Measurements from ENCODE around the gene AKAP11. TPM values are rescaled to one million over a fixed set of nuclear protein-coding genes. Genes with fewer than 3 reads are reported as not detected.

Gene AKAP11
- total RNA-seq, 2 experiments from 2014 or later = 32.5 to 34.0 TPM

DNA sequence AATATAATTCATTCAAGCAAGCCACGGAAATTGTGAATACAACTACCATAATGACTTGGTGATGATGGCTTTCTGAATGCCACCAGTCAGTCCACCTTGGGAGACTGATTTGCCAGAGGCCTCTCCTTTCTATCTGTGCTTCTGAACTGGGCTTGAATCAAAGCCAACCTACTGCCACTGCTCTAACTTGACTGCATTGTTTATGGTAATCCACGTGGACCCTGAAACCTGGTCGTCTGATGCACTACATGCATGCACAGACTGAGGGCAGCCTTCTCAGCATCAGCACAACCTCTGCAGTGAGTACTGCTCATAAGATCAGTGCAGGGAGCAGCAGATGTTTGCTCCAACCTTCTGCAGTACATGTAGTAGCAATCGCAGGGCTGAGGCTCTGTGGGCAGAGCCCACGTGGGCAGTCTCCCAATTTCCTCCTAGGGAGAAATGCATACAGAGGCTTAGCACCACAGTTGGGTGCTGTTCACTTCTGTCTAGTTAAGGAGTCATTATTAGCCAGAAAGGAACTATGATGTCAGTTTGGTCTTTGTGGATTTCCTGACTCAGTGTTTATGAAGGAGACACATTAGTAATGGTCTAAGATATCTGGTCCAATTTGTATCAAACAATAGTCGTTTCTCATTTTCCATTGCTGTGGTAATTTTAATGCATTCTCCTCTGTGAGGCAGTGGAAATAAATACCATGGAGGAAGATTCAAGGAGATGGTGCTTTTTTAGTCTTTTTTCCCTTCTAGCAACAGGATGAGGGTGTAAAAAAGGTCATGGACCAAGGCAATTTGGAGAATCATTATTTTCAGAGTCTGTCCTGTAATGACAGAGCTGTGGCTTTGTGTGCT lies 82.5 kb downstream of the AKAP11 start:
- ChIA-PET CTCF (interaction anchor here (1.1 to 1.5 kb wide), 3 partner anchors 27 to 124 kb away, joined by 3 to 4 read pairs (median 3); no protein-coding TSS in a partner anchor), POLR2A (interaction anchor here (0.8 to 1.9 kb wide), 10 partner anchors 15 to 638 kb away, joined by 3 to 30 read pairs (median 6); partner anchors contain the start of genes AKAP11 and EPSTI1)
- no peak overlapping the region for H3K4me3 Mint-ChIP-seq
- H3K27me3 Mint-ChIP-seq = no peaks in the 10 kb centered on the region
- H3K27ac Mint-ChIP-seq = peak overlapping the region; percentile 89
- peaks cover 4% of the 10 kb centered on the region for H3K9me3 Mint-ChIP-seq
- peaks cover 60% of the 10 kb centered on the region for H3K4me1 Mint-ChIP-seq
- DNase-seq = peak; percentile 64
- peaks cover 9% of the 10 kb centered on the region for H3K36me3 Mint-ChIP-seq (ENCODE audit: low read depth)

DNA sequence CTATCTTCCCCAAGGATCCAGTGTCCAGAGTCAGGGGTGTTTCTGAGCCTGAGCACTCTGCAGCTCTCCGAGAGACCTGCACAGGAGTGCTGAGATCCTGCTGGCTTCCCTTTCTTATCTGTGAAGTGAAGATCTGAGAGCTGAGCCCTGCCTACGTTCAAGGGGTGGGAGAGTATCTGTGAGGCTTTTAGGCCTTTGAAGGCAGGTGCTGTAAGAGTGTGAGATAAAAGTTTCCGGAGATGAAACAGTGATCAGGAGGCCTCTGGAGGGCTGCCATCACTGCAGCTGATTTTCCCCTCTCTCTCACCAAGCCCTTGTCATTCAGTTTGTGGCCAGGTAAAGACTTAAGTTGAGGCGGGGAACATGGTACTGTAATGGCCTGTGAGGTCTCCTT lies 83.1 kb downstream of the AKAP11 start:
- Mint-ChIP-seq H3K36me3 (ENCODE audit: low read depth) (peaks cover 6% of the 10 kb centered on the region), H3K4me1 (peaks cover 54% of the 10 kb centered on the region), H3K4me3 (peak overlapping the region; percentile 15), H3K27me3 (no peaks in the 10 kb centered on the region), H3K9me3 (peaks cover 4% of the 10 kb centered on the region), H3K27ac (peak overlapping the region; percentile 89)
- POLR2A ChIA-PET = interaction anchor here (0.8 to 1.9 kb wide), 10 partner anchors 14 to 637 kb away, joined by 3 to 30 read pairs (median 6); partner anchors contain the start of genes AKAP11 and EPSTI1
- CTCF ChIA-PET = interaction anchor here (0.7 to 1.5 kb wide), 3 partner anchors 26 to 38 kb away, joined by 3 to 4 read pairs (median 3); no protein-coding TSS in a partner anchor
- peak; percentile 40 for DNase-seq

DNA sequence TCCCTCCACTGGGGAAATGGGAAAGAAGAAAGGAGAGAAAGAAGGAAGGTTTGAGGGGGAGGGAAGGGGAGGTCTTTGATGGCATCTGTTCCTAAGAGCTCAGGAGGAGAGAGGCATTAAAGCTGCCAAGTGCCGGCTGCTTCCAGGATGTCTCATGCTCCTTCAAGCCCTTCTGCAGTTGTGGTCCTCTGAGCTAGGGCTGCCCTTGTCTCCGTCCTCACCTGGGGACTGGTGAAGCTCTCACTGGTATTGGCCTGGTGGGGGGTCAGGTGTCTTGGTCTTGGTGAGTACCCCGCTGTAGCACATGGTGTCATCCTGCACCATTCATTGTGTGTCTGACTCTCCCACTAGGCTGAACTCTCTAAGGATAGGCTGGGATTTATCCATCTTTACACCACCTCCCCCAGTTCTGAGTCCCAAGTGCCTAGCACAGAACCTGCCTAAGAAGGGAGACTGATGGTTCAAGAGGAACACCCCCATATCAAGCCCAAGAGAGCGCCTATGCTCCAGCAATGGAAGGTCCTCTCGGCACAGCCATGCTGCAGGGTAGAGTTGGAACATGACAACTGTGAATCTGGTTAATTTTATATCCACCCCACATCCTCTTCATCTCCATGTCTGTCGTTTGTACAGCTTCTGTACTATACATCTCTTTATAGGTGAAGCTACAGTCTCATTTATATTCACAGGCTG lies 83.7 kb downstream of the AKAP11 start:
- Mint-ChIP-seq H3K27ac (peak overlapping the region; percentile 89), H3K4me1 (peaks cover 53% of the 10 kb centered on the region), H3K27me3 (no peaks in the 10 kb centered on the region), H3K36me3 (ENCODE audit: low read depth) (peaks cover 2% of the 10 kb centered on the region), H3K9me3 (peaks cover 4% of the 10 kb centered on the region), H3K4me3 (no peak overlapping the region)
- DNase-seq = no peak
- ChIA-PET POLR2A (interaction anchor here (0.8 to 1.9 kb wide), 10 partner anchors 14 to 637 kb away, joined by 3 to 30 read pairs (median 6); partner anchors contain the start of genes AKAP11 and EPSTI1), CTCF (interaction anchor here (0.7 to 1.5 kb wide), 3 partner anchors 26 to 38 kb away, joined by 3 to 4 read pairs (median 3); no protein-coding TSS in a partner anchor)

DNA sequence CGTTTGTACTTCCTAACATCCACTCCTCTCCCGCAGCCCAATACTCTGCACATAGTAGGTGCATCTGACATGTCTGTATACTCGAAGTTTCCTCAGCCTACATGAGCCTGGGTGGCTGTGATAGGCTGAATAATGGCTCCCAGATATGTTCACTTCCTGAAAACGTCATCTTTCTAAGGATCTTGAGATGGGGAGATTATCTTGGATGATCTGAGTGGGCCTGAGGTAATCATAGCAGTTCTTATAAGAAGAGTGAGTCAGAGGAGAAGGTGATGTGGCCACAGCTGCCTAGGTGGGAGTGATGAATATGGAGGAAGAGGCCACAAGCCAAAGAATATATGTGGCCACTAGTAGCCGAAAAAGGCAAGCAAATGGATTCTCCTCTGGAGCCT lies 84.2 kb downstream of the AKAP11 start:
- DNase-seq = peak; percentile 25
- ChIA-PET POLR2A (interaction anchor here (0.7 to 1.9 kb wide), 5 partner anchors 17 to 40 kb away, joined by 3 to 30 read pairs (median 13); no protein-coding TSS in a partner anchor), CTCF (no interaction called here)
- H3K36me3 Mint-ChIP-seq (ENCODE audit: low read depth) = peaks cover 2% of the 10 kb centered on the region
- H3K9me3 Mint-ChIP-seq = peaks cover 4% of the 10 kb centered on the region
- peaks cover 53% of the 10 kb centered on the region for H3K4me1 Mint-ChIP-seq
- peak overlapping the region; percentile 89 for H3K27ac Mint-ChIP-seq
- H3K4me3 Mint-ChIP-seq = no peak overlapping the region
- no peaks in the 10 kb centered on the region for H3K27me3 Mint-ChIP-seq

DNA sequence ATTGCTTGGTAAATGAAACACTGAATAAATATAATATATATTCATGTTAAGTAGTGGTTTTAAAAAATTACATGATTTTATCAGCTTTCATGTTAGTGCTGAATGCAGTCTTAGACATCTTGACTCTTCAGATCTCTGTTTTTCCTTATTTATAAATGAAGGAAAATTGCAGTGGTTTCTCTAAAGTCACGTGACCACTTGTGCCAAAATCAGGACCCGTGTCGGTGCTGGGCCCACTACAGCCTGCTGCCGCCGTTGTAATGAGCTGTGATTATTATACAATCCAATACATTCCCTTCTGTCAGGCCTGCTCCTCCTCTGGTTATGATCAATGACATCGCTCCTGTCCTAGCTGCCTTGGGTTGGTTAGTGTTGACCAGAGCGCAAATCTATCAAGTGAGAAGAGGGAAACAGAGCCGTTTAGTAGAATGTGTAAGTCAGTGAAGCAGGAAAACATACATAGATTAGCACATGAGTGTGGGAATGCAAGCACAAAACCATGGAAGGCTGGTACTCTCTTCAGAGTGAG lies 88.2 kb downstream of the AKAP11 start:
- Mint-ChIP-seq H3K27ac (no peak overlapping the region), H3K4me3 (no peak overlapping the region), H3K4me1 (peaks cover 38% of the 10 kb centered on the region), H3K36me3 (ENCODE audit: low read depth) (no peaks in the 10 kb centered on the region), H3K9me3 (peaks cover 4% of the 10 kb centered on the region), H3K27me3 (peaks cover 1% of the 10 kb centered on the region)
- ChIA-PET POLR2A (interaction anchor here (1.0 to 1.1 kb wide), 2 partner anchors 17 to 36 kb away, joined by 3 to 4 read pairs; no protein-coding TSS in a partner anchor), CTCF (interaction anchor here (1.1 to 1.5 kb wide), 2 partner anchors 15 to 134 kb away, joined by 3 to 4 read pairs; no protein-coding TSS in a partner anchor)
- DNase-seq = no peak

DNA sequence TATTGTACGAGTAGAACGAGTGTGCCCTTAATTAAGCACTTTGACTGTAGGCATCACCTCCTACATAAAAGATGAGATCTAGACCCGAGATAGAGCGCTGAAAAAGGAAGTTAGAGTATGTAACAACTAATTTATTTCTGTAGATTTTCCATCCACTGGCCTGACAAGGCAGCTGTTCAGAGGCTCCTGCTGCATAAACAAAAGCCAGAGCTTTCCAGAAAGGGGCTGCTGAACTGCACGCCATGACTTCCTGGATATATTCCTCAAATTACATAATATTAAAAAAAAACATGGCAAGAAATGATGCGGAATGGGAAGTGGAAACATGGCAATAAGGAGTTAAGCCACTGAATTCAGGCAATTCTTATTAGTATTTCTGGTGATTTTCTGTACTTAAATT lies 89.7 kb downstream of the AKAP11 start:
- Mint-ChIP-seq H3K4me3 (no peak overlapping the region), H3K4me1 (peaks cover 24% of the 10 kb centered on the region), H3K9me3 (no peaks in the 10 kb centered on the region), H3K27ac (no peak overlapping the region), H3K27me3 (peaks cover 2% of the 10 kb centered on the region), H3K36me3 (ENCODE audit: low read depth) (no peaks in the 10 kb centered on the region)
- ChIA-PET CTCF (no interaction called here), POLR2A (no interaction called here)
- DNase-seq = no peak

DNA sequence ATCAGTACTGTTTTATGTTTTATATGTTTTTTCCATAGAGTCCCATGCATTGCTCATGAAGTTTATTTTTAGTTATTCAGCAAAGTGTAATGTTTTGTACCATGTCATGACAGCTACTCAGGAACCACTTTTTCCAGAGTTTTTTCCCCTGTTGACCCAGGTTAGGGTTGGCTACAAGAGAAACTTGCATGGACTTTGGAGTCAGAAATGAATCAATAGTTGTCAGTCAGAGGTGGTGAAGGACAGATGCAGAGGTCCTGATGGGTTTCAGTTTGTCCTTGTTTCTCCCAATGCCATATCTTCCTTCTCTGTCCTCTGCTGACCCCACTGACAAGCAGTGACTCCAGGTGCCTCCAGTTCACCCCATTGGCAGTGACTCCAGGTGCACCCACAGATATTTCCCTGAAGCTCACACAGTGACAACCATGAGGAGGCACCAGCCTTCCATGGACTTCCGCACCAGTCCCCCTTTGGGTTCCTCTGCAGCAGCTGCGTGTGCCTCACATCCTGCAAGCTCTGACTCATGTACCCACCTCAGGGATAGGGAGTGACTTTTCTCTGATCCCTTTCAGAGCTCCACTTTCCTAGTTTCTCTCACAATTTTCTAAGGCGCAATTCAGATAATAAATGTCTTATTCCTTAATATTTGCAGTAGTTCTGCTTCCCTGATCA lies 92.1 kb downstream of the AKAP11 start:
- Mint-ChIP-seq H3K36me3 (ENCODE audit: low read depth) (no peaks in the 10 kb centered on the region), H3K27ac (no peak overlapping the region), H3K27me3 (peaks cover 2% of the 10 kb centered on the region), H3K4me1 (peaks cover 32% of the 10 kb centered on the region), H3K4me3 (no peak overlapping the region), H3K9me3 (no peaks in the 10 kb centered on the region)
- ChIA-PET POLR2A (no interaction called here), CTCF (interaction anchor here (1.1 to 1.2 kb wide), 2 partner anchors 9 to 14 kb away, joined by 3 read pairs; no protein-coding TSS in a partner anchor)
- no peak for DNase-seq

DNA sequence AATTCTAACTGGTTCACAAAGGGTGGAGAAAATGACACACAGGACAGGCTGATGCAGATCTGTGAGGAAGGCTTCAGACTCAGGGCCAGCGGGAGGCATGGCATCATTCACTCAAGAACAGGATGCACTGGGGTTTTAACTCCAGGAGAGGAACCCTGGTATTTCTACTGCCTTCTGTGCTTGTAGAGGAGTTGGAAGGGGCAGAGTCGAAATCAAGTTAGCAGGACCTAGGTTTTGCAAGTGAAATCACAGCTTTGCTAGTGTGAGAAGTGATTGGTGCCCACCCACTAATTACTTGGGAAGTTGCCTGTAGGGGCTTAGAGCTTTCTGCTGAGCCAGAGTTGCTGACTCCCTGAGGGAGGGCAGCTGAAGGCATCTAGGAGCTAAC lies 92.7 kb downstream of the AKAP11 start:
- Mint-ChIP-seq H3K36me3 (ENCODE audit: low read depth) (no peaks in the 10 kb centered on the region), H3K4me3 (no peak overlapping the region), H3K27me3 (peaks cover 2% of the 10 kb centered on the region), H3K27ac (no peak overlapping the region), H3K9me3 (no peaks in the 10 kb centered on the region), H3K4me1 (peaks cover 35% of the 10 kb centered on the region)
- ChIA-PET POLR2A (no interaction called here), CTCF (interaction anchor here (1.1 to 1.2 kb wide), 3 partner anchors 9 to 18 kb away, joined by 3 read pairs; no protein-coding TSS in a partner anchor)
- no peak for DNase-seq

DNA sequence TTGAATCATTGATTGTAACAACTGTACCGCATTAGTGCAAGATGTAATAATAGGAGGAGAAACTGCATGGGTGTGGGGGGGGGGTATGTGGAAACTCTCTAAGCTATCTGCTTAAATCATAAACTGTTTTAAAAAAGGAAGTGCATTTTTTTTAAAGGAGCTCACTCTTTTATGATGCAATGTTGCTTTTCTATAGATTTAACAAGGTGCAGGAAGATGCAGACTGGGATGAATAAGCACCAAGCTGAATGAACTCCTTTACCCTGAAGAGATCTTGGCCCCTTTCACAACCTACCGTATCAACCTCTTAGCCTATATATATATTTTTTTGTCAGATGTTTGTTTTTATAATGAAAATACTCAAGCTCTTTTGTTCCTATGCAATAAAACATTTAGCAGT lies 95.9 kb downstream of the AKAP11 start:
- no peak overlapping the region for H3K4me3 Mint-ChIP-seq
- H3K27me3 Mint-ChIP-seq = peaks cover 2% of the 10 kb centered on the region
- peaks cover 5% of the 10 kb centered on the region for H3K36me3 Mint-ChIP-seq (ENCODE audit: low read depth)
- ChIA-PET POLR2A (interaction anchor here (2.5 to 17.7 kb wide), 3 partner anchors 10 to 25 kb away, joined by 9 to 301 read pairs (median 19); no protein-coding TSS in a partner anchor), CTCF (interaction anchor here (0.8 to 1.2 kb wide), 6 partner anchors 11 to 624 kb away, joined by 3 to 4 read pairs (median 3); partner anchors contain the start of gene EPSTI1)
- H3K27ac Mint-ChIP-seq = peak overlapping the region; percentile 47
- no peaks in the 10 kb centered on the region for H3K9me3 Mint-ChIP-seq
- H3K4me1 Mint-ChIP-seq = peaks cover 52% of the 10 kb centered on the region
- DNase-seq = no peak

DNA sequence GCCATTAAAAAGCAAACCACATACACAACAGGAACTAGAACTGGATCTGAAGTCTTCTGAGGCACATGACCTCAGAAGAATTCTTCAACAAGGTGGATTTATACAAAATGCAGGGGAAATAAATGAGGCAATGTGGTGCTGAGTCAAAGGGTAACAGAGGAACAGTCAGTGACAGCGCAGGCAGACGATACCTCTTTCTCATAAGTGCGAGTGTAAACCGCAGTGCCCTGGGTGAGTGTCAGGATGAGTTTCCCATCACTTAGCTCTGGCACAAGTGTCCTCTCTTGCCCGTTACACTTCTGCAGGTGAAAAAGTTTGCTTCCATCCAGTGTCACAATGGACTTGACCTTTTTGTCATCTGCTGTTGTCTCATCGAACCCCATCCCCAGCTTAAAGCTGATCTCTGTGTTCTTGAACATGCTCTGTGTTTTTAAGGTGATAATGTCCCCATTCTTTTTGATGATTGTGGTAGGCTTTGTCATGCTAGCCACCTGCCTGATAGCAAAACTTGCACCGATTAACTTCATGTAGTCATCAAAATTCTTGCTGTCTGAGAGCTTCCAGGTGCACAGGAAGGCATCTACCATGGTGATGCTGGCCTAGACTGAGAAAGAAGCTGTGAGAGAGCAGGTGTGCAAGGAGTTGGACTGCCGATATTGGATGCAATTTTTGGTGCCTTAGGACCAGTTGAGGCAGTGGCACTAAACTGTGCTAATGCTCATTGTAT lies 97.3 kb downstream of the AKAP11 start:
- H3K36me3 Mint-ChIP-seq (ENCODE audit: low read depth) = peaks cover 5% of the 10 kb centered on the region
- DNase-seq = peak; percentile 66
- ChIA-PET POLR2A (interaction anchor here (0.7 to 17.7 kb wide), 6 partner anchors 9 to 125 kb away, joined by 3 to 301 read pairs (median 6); no protein-coding TSS in a partner anchor), CTCF (interaction anchor here (1.4 kb wide), 1 partner anchor 24 kb away, joined by 4 read pairs; no protein-coding TSS in a partner anchor)
- H3K9me3 Mint-ChIP-seq = no peaks in the 10 kb centered on the region
- peaks cover 2% of the 10 kb centered on the region for H3K27me3 Mint-ChIP-seq
- H3K4me1 Mint-ChIP-seq = peaks cover 58% of the 10 kb centered on the region
- peak overlapping the region; percentile 72 for H3K27ac Mint-ChIP-seq
- no peak overlapping the region for H3K4me3 Mint-ChIP-seq

DNA sequence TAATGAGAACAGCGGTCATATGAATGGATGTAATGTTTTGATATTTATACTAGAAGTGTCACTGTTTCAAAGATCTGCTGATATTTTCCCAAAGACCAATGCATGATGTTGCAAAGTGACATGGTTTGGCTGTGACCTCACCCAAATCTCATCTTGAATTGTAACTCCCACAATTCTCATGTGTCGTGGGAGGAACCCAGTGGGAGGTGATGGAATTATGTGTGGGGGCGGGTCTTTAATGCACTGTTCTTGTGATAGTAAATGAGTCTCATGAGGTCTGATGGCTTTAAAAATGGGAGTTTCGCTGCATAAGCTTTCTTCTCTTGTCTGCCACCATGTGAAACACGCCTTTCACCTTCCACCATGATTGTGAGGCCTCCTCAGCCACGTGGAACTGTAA lies 98.3 kb downstream of the AKAP11 start:
- H3K27ac Mint-ChIP-seq = no peak overlapping the region
- POLR2A ChIA-PET = interaction anchor here (0.9 to 17.7 kb wide), 4 partner anchors 8 to 124 kb away, joined by 3 to 301 read pairs (median 14); no protein-coding TSS in a partner anchor
- peaks cover 60% of the 10 kb centered on the region for H3K4me1 Mint-ChIP-seq
- no peak for DNase-seq
- H3K4me3 Mint-ChIP-seq = no peak overlapping the region
- CTCF ChIA-PET = interaction anchor here (1.4 kb wide), 1 partner anchor 23 kb away, joined by 4 read pairs; no protein-coding TSS in a partner anchor
- peaks cover 5% of the 10 kb centered on the region for H3K36me3 Mint-ChIP-seq (ENCODE audit: low read depth)
- no peaks in the 10 kb centered on the region for H3K27me3 Mint-ChIP-seq
- no peaks in the 10 kb centered on the region for H3K9me3 Mint-ChIP-seq

Data from activated CD4-positive, alpha-beta memory T cell treated with anti-CD3 and anti-CD28 coated beads, Interleukin-2, amount 10 ng/mL, durations not matched to agents 7 days and 5 days (primary cell).